HG03354 (cell line): ENCODE data around the gene CTSD.

Source experiments
- ATAC-seq: cut with Tn5 transposase; IDR thresholded peaks from one replicate; pipeline ENCODE4 v1.9.1; 2021; ENCODE audit warnings: mild to moderate bottlenecking; ENCODE audit not compliant: unreplicated experiment, poor library complexity, severe bottlenecking

The CTSD gene

GRCh38 chr11:1748636-1749394, 14.9 kb downstream of the CTSD start:
- no peak for ATAC-seq

DNA sequence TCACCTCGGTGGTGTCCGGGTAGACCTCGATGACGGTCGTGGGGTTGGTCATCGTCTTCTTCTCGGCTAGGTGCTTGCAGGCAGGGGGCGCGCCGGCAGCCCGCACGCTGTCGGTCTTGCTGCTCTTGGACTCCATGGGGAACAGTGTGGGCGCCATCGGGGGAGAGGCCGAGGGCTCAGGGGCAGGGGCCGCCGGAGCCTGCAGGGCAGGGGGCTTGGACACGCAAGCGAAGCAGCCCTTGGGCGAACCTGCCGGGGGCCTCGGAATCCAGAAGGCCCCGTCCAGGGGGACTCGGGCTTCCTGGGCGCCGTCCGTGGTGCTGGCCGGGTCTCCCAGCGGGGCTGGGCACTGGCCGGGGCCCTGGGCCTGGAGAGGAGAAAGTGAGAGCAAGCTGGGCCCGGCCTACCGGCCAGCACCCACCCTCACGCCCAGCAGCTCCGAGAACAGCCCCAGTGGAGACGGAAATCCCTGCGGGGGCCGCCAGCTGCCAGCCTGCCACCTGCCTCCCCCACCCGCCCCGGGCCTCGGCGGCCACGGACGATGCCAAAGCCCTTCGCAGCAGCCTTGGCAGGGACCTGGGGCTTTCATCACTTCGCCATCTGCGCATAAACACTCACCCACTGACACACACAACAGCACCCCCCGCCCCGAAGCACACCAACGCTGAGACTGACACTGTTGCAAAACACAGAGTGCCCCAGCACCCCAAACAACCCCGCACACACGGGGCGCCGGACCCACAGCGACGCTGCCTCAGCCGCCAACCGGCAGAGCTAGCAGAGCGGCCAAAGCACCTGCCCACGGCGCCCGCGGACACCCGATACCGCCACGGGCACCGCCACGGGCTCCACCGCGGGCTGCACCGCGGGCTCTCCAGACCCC, 15.7 kb downstream of the CTSD start:
- no peak for ATAC-seq

DNA sequence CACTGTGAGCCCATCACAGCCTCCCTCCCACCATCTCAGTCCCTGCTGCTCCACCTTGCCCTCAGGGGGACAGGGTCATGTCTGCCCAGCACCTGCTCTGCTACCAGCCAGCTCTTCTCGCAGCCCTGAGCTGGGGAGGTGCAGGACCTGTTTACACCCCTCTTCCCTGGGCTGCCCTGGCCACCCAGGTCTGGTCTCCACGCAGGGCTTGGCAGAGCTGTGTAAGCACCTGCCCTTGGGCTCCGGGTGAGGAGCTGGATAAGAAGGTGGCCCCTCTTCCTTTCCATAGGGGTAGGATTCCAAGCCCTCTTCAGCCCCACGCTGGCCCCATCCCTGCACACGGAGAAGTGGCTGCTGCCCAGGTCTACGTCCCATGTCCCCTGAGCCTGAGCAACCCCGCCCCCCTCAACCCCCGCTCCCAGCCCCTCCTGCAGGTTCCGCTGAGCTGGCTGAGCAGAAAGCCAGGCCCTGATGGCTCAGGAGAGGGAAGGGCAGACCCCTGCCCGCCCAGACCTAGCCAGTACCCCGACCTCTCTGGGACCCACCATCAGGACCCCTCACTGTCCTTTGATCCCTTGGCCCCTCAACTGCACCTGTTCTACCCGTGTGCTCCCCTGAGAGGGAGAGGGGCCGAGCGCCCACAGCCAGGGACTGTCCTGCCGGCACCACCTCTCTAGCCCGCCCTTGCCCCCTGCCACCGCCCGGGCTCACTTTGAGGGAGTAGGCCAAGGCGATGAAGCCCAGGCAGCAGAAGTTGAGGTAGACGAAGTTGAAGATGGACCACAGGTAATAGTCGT, 16.6 kb downstream of the CTSD start:
- ATAC-seq, result no peak

- no peak for ATAC-seq
Observed at GRCh38 chr11:1746511-1746931, 17.2 kb downstream of the CTSD start.

DNA sequence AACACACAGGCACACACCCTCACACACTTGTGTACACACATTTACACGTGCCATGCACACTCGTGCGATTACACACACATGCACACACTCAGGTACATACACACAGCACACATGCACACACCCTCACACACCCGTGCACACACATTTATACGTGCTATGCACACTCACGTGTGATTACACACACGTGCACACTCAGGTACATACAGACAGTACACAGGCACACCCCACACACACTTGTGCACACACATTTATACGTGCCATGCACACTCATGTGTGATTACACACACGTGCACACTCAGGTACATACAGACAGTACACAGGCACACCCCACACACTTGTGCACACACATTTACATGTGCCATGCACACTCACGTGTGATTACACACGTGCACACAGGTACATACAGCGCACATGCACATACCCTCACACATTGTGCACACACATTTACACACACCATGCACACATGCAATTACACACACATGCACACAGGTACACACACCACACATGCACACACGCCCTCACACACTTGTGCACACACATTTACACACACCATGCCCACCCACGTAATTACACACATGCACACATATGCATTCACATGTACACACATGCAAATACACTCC, 17.9 kb downstream of the CTSD start:
- no peak for ATAC-seq

- no peak for ATAC-seq
Observed at GRCh38 chr11:1744891-1745700, 18.6 kb downstream of the CTSD start.

- no peak for ATAC-seq
Observed at GRCh38 chr11:1744137-1744886, 19.4 kb downstream of the CTSD start.

DNA sequence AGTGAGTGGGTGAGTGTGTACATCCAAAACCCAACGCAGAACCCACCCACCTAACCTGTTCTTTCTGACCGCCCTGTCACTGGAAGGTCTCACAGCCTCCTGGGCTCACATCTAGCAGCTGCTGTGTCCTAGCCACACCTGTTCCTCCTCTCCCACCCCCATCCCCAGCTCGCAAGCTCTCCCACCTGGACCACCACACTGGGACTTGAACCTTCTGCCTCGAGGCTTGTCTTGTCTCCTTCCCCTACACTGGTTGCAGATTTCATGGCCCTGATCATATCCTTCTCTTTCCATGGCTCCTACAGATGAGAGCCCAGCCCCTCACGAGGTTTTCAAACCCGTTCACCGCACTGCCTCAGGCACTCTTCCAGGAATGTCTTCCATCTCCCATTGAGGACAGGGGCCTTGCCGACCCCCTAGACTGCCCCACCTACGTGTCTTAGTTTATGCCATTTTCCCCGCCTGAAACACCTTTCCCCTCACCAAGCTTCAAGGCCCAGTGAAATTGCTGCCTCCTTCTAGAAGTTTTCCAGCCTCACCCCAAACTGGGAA, 20.1 kb downstream of the CTSD start:
- no peak for ATAC-seq

DNA sequence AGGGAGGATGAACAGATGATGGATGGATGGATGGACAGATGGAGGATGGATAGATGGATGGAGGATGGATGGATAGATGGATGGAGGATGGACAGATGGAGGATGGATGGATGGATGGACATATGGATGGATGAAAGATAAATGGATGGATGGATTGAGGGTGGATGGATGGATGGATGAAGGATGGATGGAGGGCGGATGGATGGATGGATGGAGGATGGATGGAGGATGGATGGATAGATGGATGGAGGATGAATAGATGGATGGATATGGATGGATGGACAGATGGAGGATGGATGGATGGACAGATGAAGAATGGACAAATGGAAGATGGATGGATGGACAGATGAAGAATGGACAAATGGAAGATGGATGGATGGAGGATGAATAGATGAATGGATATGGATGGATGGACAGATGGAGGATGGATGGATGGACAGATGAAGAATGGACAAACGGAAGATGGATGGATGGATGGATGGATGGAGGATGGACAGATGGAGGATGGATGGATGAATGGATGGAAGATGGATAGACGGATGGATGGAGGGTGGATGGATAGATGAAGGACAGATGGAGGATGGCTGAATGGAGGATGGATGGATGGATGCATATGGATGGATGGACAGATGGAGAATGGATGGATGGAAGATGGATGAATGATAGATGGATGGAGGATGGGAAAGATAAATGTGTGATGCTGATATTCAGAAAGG, 20.7 kb downstream of the CTSD start:
- ATAC-seq, result no peak

DNA sequence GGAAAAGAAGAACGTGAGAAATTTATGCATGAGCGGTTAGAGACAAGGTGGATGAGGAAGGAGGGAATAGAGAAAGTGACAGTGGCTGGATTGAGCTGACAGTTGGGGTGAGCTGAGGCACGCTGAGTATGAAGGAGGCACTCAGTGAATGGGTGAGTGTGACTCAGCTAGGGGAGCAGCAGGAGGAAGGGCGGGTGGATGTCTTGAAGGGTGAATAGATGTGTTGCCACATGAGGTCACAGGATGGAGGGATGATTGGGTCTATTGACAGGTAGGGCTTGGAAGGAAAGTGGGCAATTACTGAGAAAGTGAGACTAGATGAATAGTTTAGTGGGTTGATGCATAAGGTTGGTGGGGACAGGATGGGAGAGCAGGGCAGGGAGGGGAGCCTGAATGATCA, 21.4 kb downstream of the CTSD start:
- no peak for ATAC-seq

DNA sequence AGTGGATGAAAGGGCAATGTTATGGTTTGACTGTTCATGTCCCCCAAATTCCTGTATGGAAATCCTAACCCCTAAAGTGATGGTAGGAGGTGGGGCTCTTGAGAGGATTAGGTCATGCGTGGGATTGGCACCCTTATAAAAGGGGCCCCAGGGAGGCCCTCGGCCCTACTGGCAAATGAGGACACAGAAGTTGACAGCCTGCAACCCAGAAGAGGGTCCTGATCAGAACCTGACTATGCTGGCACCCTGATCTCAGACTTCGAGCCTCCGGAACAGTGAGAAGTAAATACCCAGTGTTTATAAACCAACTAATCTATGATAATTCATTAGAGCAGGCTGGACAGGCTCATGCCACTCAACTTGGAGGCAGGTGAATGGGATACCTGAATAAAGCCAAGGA, 22.0 kb downstream of the CTSD start:
- no peak for ATAC-seq

- no peak for ATAC-seq
Observed at GRCh38 chr11:1740786-1741530, 22.8 kb downstream of the CTSD start.

DNA sequence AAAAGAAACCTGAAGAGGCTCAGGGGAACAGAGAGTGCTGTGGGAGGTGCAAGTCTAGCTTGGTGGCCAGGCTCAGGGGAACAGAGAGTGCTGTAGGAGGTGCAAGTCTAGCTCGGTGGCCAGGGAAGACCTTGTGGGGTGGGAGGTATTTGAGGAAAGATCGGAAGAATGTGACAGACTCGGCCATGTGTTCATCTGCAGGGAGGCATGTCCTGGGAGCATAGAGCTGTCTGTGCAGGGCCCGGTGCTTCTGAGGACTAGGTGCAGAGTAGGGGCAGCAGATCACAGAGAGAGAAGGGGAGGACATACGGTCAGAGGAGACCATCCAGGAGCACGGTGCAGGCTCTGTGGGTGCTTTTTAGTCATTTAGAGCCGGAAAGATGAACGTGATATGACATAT, 24.2 kb downstream of the CTSD start:
- no peak for ATAC-seq

GRCh38 chr11:1738380-1738779, 25.3 kb downstream of the CTSD start:
- ATAC-seq, result no peak

DNA sequence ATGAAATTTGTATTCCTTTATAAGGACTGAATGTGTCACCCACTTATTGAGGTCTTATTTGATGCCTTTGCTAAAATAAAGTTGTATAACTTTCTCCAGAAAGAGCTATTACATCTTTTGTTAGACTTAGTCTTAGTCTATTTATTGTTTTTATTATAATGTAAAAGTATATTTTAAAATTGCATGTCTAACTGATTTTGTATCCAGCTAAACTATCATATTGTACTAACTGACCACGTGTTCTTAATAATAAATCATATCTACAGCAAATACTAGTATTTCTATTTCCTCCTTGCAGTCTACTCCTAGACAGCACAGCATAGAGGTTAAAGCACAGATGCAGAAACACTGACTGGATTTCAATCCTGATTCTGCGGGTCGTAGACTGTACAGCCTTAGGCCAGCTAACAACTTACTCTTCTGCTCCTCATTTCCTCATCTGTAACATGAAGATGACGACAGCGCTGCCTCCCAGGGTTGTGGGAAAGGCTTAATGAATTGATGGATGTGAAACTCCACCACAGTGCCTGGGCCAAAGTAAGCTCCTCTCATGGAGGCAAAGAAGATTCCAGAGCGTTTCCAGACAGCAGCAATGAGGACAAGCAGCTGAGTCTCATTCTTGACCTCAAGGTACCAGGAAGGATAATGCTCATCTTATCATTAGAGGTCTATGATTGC, 26.5 kb downstream of the CTSD start:
- ATAC-seq, result no peak

- ATAC-seq, result no peak
Observed at GRCh38 chr11:1736447-1736992, 27.2 kb downstream of the CTSD start.
